CD14-positive monocyte (primary cell): ENCODE data around the gene UTP20. TPM values are rescaled to one million over a fixed set of nuclear protein-coding genes. Genes with fewer than 3 reads are reported as not detected.

Experiments used
- DNase-seq, 3 donors: peaks; one replicate each; pipeline ENCODE4 v3.0.0-alpha.2; 2011 to 2022
- H2AFZ ChIP-seq: 2 replicates; pipeline ENCODE4 v1.6.0; 2012; ENCODE audit warnings: mild to moderate bottlenecking, low read depth, low read length, inconsistent platforms; ENCODE audit not compliant: insufficient read depth, poor library complexity, severe bottlenecking
- H3K27ac ChIP-seq, 2 donors: 1 replicate in 1 of 2; 2 replicates in 1 of 2; pipeline ENCODE4 v1.5.1; 2012 to 2013; ENCODE audit warnings: low read length in 2 of 2, control low read depth in 1 of 2, inconsistent platforms in 1 of 2, low read depth in 1 of 2, mild to moderate bottlenecking in 1 of 2
- H3K27me3 ChIP-seq, 2 donors: one replicate each; pipeline versions ENCODE4 v1.6.0 to v1.6.1; 2011 to 2013; ENCODE audit warnings: low read length in 2 of 2; ENCODE audit not compliant: control insufficient read depth in 2 of 2, insufficient read depth in 2 of 2
- H3K36me3 ChIP-seq, 2 donors: replicated peaks in 1 of 2; 1 replicate in 1 of 2; 2 replicates in 1 of 2; pipeline versions ENCODE4 v1.5.1 to v1.6.1; 2012 to 2013; ENCODE audit warnings: low read length in 2 of 2, control low read depth in 1 of 2, inconsistent platforms in 1 of 2, mild to moderate bottlenecking in 1 of 2; ENCODE audit not compliant: insufficient read depth in 2 of 2, control insufficient read depth in 1 of 2
- H3K4me1 ChIP-seq, 2 donors: 1 replicate in 1 of 2; 2 replicates in 1 of 2; pipeline versions ENCODE4 v1.5.1 to v1.6.1; 2012 to 2013; ENCODE audit warnings: low read length in 2 of 2, control low read depth in 1 of 2, inconsistent platforms in 1 of 2, mild to moderate bottlenecking in 1 of 2, moderate library complexity in 1 of 2; ENCODE audit not compliant: insufficient read depth in 2 of 2, control insufficient read depth in 1 of 2
- H3K4me2 ChIP-seq: replicated peaks from 2 replicates; pipeline ENCODE3; 2012; ENCODE audit warnings: low read length, moderate library complexity, mild to moderate bottlenecking; ENCODE audit not compliant: poor library complexity, severe bottlenecking; ENCODE audit errors: extremely low read depth
- H3K4me3 ChIP-seq, 3 experiments: fragments of 200-600 bp in 1 of 3; sonication (generic) in 1 of 3; replicated peaks in 1 of 3; 1 replicate in 2 of 3; 2 replicates in 1 of 3; pipeline ENCODE4 v1.5.1; 2011 to 2013; ENCODE audit warnings: low read length in 3 of 3, mild to moderate bottlenecking in 3 of 3, control low read depth in 2 of 3, low read depth in 2 of 3, inconsistent platforms in 1 of 3, moderate library complexity in 1 of 3
- H3K79me2 ChIP-seq: 2 replicates; pipeline ENCODE4 v1.6.0; 2012; ENCODE audit warnings: mild to moderate bottlenecking, control low read depth, inconsistent platforms, low read length, moderate library complexity; ENCODE audit not compliant: insufficient read depth
- H3K9ac ChIP-seq: 2 replicates; pipeline ENCODE4 v1.6.0; 2017; ENCODE audit warnings: low read length, mild to moderate bottlenecking; ENCODE audit not compliant: insufficient read depth, poor library complexity, severe bottlenecking
- H3K9me3 ChIP-seq, 2 donors: replicated peaks in 1 of 2; 1 replicate in 1 of 2; 2 replicates in 1 of 2; pipeline versions ENCODE4 v1.5.1 to v1.6.1; 2012 to 2013; ENCODE audit warnings: low read length in 2 of 2, control low read depth in 1 of 2; ENCODE audit not compliant: control insufficient read depth in 1 of 2, insufficient read depth in 1 of 2
- H4K20me1 ChIP-seq: 2 replicates; pipeline ENCODE4 v1.6.0; 2012; ENCODE audit warnings: mild to moderate bottlenecking, low read length, control low read depth, moderate library complexity; ENCODE audit not compliant: insufficient read depth
- H3K27ac Mint-ChIP-seq, 7 donors: one replicate each; pipeline ENCODE4 v1.8.0; 2020; ENCODE audit warnings: mild to moderate bottlenecking in 7 of 7, mixed read lengths in 7 of 7, moderate library complexity in 6 of 7, inconsistent platforms in 2 of 7
- H3K27me3 Mint-ChIP-seq, 3 donors: one replicate each; pipeline ENCODE4 v1.8.0; 2021 to 2022; ENCODE audit warnings: low read depth in 3 of 3, mild to moderate bottlenecking in 3 of 3, mixed read lengths in 3 of 3, moderate library complexity in 3 of 3, inconsistent platforms in 1 of 3
- H3K36me3 Mint-ChIP-seq, 2 donors: one replicate each; pipeline ENCODE4 v1.8.0; 2020; ENCODE audit warnings: mixed read lengths in 2 of 2, inconsistent platforms in 1 of 2, mild to moderate bottlenecking in 1 of 2
- H3K4me1 Mint-ChIP-seq: one replicate; pipeline ENCODE4 v1.8.0; 2020; ENCODE audit warnings: mild to moderate bottlenecking, mixed read lengths
- H3K4me3 Mint-ChIP-seq, 2 donors: one replicate each; pipeline ENCODE4 v1.8.0; 2020; ENCODE audit warnings: mild to moderate bottlenecking in 2 of 2, mixed read lengths in 2 of 2, moderate library complexity in 1 of 2
- H3K9me3 Mint-ChIP-seq, 7 donors: one replicate each; pipeline ENCODE4 v1.8.0; 2020 to 2022; ENCODE audit warnings: mixed read lengths in 7 of 7, mild to moderate bottlenecking in 6 of 7, moderate library complexity in 6 of 7, inconsistent platforms in 2 of 7
- WGBS: methylation state at CpG from one replicate; pipeline ENCODE4 v1.1.5; 2013; ENCODE audit warnings: missing lambda C conversion rate; ENCODE audit not compliant: insufficient coverage; 5-methylcytosine and 5-hydroxymethylcytosine counted together
- intact Hi-C, 2 donors: fragments of 100-400 bp; cut with micrococcal nuclease; formaldehyde crosslinking; loops; one replicate each; pipeline versions ENCODE4 v1.15.0 to v1.15.1; 2023
- polyA plus RNA-seq, 3 donors: library from polyadenylated mRNA; depleted of rRNA in 1 of 3; unstranded in 2 of 3; stranded (reverse) in 1 of 3; fragments of 300-500 nt in 2 of 3; fragments of >200 nt in 1 of 3; fragmentation: Illumina TruSeq in 2 of 3; gene quantifications; 1 replicate in 2 of 3; 2 replicates in 1 of 3; pipeline ENCODE4 v1.2.3, GENCODE V29; 2012 to 2021
- TF ChIP-seq, protein P1 (sequence below): fragments of 200-600 bp; IDR thresholded peaks from one replicate; pipeline ENCODE4 v1.8.0; 2022; ENCODE audit warnings: antibody characterized with exemption, mild to moderate bottlenecking

The UTP20 gene
- polyA plus RNA-seq, 3 donors: 0.46 to 1.6 (median 1.2) TPM

DNA sequence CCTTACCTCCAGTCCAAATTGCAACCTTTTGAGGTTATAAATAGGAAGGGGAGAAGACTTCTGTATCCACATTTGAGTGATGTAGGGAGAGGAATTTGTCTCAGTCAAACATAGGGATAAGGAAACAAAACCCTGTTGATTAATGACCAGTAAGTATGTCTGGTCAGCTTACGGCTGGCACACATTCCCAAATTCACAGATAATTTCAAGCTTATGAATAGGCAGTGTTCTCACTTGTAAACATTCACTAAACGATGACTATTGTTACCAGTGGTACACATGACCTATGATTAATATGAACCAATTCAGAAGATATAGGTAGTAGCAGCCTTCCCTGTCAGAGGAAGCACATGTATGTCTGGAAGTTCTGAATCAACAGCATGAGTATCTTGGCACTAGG, 36.8 kb upstream of the UTP20 start:
- H3K36me3 Mint-ChIP-seq: no peaks in the 10 kb centered on the region
- TF ChIP-seq, protein P1, sequence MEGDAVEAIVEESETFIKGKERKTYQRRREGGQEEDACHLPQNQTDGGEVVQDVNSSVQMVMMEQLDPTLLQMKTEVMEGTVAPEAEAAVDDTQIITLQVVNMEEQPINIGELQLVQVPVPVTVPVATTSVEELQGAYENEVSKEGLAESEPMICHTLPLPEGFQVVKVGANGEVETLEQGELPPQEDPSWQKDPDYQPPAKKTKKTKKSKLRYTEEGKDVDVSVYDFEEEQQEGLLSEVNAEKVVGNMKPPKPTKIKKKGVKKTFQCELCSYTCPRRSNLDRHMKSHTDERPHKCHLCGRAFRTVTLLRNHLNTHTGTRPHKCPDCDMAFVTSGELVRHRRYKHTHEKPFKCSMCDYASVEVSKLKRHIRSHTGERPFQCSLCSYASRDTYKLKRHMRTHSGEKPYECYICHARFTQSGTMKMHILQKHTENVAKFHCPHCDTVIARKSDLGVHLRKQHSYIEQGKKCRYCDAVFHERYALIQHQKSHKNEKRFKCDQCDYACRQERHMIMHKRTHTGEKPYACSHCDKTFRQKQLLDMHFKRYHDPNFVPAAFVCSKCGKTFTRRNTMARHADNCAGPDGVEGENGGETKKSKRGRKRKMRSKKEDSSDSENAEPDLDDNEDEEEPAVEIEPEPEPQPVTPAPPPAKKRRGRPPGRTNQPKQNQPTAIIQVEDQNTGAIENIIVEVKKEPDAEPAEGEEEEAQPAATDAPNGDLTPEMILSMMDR: no peak
- no peaks in the 10 kb centered on the region for H3K27me3 ChIP-seq
- H4K20me1 ChIP-seq: no peaks in the 10 kb centered on the region
- no peak overlapping the region for H3K9ac ChIP-seq
- no peaks in the 10 kb centered on the region for H3K4me1 ChIP-seq
- no peak overlapping the region for H2AFZ ChIP-seq
- WGBS: no CpG with 5 or more reads among the region's 2 CpGs
- no peak overlapping the region for H3K4me3 Mint-ChIP-seq
- peaks cover 0 to 14% (median 6%) of the 10 kb centered on the region in 7 donors for H3K9me3 Mint-ChIP-seq
- H3K79me2 ChIP-seq: no peaks in the 10 kb centered on the region
- peaks cover 0 to 7% (median 0%) of the 10 kb centered on the region in 3 donors for H3K27me3 Mint-ChIP-seq
- H3K9me3 ChIP-seq: peaks cover 0 to 16% of the 10 kb centered on the region in 2 donors
- H3K27ac Mint-ChIP-seq: no peak overlapping the region
- H3K4me2 ChIP-seq: no peak overlapping the region
- H3K36me3 ChIP-seq: no peaks in the 10 kb centered on the region
- H3K27ac ChIP-seq: no peak overlapping the region
- intact Hi-C loops: no loop called here
- no peaks in the 10 kb centered on the region for H3K4me1 Mint-ChIP-seq
- no peak for DNase-seq
- no peak overlapping the region for H3K4me3 ChIP-seq

DNA sequence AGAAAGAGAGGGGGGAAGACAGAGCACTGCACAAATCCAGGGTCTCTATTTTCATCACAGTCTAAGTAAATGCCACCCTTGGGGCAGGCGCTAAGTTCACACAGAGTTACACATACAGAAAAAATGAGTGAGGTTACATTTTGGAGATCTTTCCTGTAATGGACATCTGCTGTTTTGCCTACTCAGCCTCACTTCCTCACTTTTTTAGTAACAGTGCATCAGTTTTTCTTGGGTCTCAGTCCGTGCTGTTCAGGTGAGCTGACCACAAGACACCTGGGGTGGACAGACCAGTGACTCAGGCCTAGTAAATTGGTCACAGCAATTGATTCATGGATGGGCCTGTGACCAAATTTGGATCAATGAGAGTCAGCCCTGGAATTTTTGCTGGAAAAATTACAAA, 36.3 kb upstream of the UTP20 start:
- no peak for DNase-seq
- Histone ChIP-seq H3K27ac (no peak overlapping the region), H3K4me2 (no peak overlapping the region), H3K9ac (no peak overlapping the region), H2AFZ (no peak overlapping the region), H4K20me1 (no peaks in the 10 kb centered on the region), H3K9me3 (peaks cover 0 to 16% of the 10 kb centered on the region in 2 donors), H3K79me2 (no peaks in the 10 kb centered on the region), H3K4me1 (no peaks in the 10 kb centered on the region), H3K4me3 (no peak overlapping the region), H3K36me3 (no peaks in the 10 kb centered on the region), H3K27me3 (no peaks in the 10 kb centered on the region)
- H3K4me1 Mint-ChIP-seq: no peaks in the 10 kb centered on the region
- no peaks in the 10 kb centered on the region for H3K36me3 Mint-ChIP-seq
- no peak overlapping the region for H3K27ac Mint-ChIP-seq
- H3K9me3 Mint-ChIP-seq: peaks cover 0 to 14% (median 6%) of the 10 kb centered on the region in 7 donors
- intact Hi-C loops: no loop called here
- TF ChIP-seq, protein P1: no peak
- WGBS: no CpG with 5 or more reads among the region's 2 CpGs
- peaks cover 0 to 7% (median 0%) of the 10 kb centered on the region in 3 donors for H3K27me3 Mint-ChIP-seq
- H3K4me3 Mint-ChIP-seq: no peak overlapping the region
